Activated CD4-positive, alpha-beta T cell treated with anti-CD3 and anti-CD28 coated beads, Interleukin-2, amount 50 U/mL, for 4 hours (primary cell): ENCODE data around the gene RABEP1.

ENCODE experiments used
- DNase-seq, 2 experiments: peaks; one replicate each; pipeline ENCODE4 v3.0.0-alpha.2; 2020

The RABEP1 gene

DNA sequence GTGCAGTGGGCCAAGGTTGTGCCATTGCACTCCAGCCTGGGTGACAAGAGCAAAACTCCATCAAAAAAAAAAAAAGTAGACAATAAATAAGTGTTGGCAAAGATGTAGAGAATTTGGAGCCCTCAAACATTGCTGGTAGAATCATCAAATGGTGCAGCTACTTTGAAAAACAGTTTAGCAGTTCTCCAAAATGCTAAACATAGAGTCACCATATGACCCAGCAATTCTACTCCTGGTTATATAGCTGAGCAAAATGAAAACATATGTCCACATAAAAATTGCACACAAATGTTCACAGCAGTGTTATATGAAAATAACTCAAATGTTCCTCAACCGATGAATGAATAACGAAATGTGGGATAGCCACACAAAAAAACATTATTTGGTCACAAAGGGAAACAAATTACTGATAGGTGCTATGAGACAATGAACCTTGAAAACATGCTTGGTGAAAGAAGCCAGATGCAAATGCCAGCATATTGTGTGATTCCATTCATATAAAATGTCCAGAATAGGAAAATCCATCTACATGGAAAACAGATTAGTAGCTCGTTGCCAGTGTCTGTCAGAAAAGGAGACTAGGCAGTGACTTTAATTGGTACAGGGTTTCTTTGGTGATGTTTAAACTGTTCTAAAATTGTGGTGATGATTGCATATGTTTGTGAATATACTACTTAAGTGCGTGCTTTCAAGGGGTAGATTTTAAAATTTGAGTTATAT, 12.7 kb upstream of the RABEP1 start:
- no peak for DNase-seq

GRCh38 chr17:5272322-5272721, 9.8 kb upstream of the RABEP1 start:
- no peak for DNase-seq

DNA sequence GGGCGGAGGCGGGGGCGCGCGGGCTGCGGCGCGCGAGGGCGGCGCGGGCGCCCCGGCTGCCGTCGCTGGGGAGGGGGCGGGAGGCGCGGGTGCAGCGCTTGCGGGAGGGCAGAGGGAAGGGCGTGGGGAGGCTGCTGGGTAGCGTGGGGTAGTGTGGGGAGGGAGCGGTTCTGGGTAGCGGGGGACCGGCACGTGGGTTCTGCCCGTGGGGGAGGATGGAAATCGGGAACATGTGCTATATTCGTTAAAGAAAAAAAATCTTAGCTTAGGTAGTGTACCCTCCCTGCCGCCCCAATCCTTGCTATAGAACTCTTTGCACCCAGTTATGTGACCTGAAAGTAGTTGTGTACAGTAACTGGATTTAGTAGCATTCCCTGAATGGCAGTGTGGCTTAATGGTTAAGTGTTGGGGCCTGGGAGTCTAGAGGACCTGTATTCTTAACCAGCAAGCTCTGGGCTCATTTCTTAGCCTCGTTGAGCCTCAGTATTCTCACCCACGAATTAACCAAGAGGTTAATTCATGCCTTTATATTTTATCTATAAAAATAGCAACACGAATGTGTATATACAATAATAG, 646 bp downstream of the RABEP1 start:
- DNase-seq = peak; percentile 60 to 73

DNA sequence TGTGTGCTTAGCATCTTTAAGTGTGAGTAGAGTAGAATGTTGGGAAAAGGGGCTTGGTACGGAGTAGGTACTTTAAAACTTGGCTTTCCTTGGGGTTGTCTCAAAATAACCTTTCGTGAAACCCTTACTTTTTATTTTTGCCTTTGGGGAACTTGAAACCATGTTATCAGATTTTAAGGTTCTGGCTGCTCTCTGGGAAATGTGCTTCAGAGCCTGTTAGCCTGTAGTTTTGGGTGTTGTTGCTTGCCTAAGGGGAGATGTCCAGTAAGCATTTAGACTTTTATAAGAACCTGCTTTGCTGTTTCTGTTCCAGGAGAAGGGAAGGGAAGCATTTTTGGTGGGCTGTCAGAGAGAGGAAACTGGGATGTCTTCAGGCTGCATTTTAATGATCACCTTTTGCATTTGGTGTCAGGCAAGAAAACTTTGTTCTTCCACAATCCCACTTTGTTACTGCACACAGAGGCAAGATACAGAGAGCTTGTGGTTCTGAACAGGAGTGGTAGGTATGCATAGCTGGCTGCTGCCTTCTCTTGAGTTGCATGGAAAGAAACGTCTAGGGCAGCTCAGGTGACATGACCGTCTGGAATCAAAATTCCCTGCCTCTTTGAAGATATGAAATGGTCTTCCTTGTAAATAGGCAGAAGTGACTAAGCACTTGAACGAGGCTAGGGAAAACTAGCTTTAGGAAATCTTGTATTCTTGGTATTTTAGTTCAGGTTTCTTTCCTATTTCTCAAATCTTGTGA, 1.7 kb downstream of the RABEP1 start:
- DNase-seq = no peak

DNA sequence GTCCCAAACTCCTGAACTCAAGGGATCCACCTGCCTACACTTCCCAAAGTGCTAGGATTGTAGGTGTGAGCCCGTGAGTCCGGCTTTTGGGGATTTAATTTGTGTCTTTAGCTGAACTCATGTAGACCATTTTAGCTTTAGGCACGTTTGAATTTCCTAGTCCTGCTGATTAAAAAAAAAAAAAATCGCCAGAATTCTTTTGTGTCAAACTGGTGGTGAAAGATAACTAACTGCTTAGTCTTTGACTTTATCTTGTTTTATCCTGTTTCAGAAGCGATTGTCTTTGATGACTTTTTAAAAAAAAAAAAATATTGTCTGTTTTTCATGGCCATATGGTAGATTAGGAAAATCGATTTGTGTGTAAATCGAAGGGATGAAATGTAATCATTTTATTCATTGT, 2.6 kb downstream of the RABEP1 start:
- DNase-seq = no peak

GRCh38 chr17:5286846-5287245, 4.8 kb downstream of the RABEP1 start:
- DNase-seq = no peak

GRCh38 chr17:5291683-5292350, 9.7 kb downstream of the RABEP1 start:
- DNase-seq = no peak

- no peak for DNase-seq
Observed at GRCh38 chr17:5297245-5297644, 15.2 kb downstream of the RABEP1 start.

- DNase-seq = no peak
Observed at GRCh38 chr17:5299383-5299782, 17.3 kb downstream of the RABEP1 start.

GRCh38 chr17:5304636-5305035, 22.6 kb downstream of the RABEP1 start:
- DNase-seq = no peak

DNA sequence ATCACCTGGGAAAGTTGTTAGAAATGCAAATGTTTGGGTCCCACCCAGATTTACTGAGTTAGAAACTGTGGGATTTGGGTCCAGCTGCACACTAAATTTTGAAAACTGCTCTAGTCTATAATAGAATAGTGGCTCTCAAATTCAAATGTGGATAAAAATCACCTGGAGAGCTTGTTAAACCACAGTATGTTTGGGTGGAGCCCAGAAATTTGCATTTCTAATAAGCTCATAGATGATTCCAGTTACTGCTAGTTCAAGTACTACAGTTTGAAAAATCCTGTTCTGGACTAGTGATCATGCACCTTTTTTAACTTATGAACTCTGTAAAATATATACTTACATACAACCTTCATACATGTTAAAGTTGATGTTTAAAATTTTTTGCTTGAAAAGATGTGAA, 27.8 kb downstream of the RABEP1 start:
- no peak for DNase-seq

GRCh38 chr17:5325851-5326250, 43.8 kb downstream of the RABEP1 start:
- DNase-seq = no peak

- no peak for DNase-seq
Observed at GRCh38 chr17:5329784-5330557, 47.9 kb downstream of the RABEP1 start.

DNA sequence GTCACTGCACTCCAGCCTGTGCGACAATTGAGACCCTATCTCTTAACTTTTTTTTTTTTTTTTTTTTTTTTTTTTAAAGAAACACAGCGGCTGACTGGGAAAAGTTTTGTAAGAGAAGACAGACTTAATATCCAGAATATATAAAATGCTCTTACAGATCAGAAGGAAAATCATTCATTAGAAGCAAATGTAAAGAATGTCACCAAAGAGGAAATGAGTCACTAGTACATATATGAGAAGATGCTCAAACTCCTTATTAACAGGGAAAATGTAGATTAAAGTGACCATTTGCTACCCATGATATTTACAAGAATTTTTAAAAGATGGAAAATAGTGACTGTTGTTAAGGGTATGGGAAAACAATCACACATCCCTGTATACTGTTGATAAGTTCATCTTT, 48.9 kb downstream of the RABEP1 start:
- no peak for DNase-seq

DNA sequence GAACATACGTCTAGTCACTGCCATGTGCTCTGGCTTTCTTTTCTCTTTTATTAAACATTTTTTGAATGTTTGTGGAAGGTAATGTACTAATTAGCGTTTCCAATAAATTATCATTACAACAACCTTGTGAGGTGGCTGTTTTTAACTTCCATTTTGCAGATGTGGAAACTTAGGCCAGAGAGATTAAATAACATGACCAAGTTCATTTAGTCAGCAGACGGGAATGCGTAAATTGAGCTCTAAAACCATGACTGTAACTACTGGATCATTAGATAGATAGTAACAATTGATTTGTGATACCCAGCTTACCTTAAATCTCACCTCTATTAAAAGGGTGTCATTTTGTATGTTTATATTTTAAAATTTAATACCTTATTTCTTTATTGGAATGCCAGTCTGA, 49.4 kb downstream of the RABEP1 start:
- no peak for DNase-seq

GRCh38 chr17:5344914-5345313, 62.8 kb downstream of the RABEP1 start:
- DNase-seq = no peak

GRCh38 chr17:5352681-5353289, 70.7 kb downstream of the RABEP1 start:
- DNase-seq = no peak

DNA sequence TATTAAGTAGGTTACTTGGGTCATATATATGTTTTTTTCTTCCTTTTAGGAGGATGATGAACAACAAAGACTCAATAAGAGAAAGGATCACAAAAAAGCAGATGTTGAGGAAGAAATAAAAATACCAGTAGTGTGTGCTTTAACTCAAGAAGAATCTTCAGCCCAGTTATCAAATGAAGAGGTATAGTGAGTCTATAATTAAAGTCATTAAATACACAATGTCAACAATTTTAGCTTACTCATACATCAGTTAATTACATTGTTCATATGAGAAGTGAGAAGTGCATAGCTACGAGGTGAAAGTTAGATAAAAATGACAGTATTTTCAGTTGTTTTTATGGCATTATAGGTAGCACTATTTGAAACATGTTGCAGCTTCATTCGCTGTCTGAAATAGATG, 72.2 kb downstream of the RABEP1 start:
- DNase-seq = no peak

DNA sequence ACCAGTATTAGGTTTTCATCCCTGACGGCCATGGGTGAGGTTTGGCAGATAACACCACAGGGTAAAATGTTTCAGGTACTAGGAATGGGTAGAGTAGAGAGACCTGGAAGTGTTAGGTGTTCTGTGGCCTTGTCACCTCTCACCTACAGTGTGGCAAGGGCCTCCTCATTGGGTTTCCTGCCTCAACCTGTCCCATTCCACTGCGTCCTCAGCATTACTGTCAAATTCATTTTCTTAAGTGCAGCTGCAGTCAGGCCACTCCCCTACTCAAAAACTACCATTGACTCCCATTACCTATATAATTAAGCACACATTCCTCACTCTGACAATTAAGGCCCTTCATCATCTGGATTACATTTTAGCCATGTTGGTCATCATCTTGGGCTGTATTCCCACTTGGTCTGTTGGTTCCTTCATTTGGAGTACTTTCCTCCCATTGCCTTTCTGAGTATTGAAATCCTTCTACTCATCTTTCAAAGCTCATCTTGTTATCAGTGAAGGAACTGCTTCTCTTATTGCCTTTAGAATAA, 72.9 kb downstream of the RABEP1 start:
- DNase-seq = no peak

GRCh38 chr17:5355421-5356129, 73.5 kb downstream of the RABEP1 start:
- DNase-seq = no peak

DNA sequence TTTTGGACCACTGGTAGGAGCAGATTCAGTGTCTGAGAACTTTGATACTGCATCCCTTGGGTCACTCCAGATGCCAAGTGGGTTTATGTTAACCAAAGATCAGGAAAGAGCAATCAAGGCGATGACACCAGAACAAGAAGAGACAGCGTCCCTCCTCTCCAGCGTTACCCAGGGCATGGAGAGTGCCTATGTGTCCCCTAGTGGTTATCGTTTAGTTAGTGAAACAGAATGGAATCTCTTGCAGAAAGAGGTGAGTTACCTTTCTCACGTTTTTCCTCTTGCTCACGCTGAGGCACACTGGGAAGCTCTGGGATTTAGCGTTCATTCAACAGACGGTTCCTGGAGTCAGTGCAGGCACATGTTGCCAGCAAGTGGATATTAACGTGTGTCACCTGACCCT, 79.3 kb downstream of the RABEP1 start:
- DNase-seq = no peak
